GM04504 (cell line): ENCODE measurements around the gene RGCC.

Experiments
- DNase-seq: peaks from one replicate; pipeline ENCODE4 v3.0.0-alpha.2; 2012; ENCODE audit warnings: low read depth

The RGCC gene

DNA sequence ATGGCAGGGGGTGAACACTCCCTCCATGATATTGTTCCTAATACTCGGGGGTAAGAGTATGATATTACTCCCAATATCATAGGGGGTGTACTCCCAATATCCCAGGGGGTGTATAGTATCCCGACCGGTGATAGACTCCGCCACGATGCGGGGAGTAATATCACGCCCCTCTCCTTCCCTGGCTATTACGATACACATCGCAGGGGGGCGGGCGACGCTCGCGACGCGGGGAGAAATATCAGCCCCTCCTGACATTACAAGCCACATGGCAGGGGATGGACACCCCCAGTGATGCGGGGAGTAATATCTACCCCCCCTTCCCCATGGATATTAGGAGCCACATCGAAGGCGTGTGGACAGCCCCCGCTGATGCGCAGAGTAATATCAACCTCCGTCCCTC, 3.2 kb upstream of the RGCC start:
- no peak for DNase-seq

DNA sequence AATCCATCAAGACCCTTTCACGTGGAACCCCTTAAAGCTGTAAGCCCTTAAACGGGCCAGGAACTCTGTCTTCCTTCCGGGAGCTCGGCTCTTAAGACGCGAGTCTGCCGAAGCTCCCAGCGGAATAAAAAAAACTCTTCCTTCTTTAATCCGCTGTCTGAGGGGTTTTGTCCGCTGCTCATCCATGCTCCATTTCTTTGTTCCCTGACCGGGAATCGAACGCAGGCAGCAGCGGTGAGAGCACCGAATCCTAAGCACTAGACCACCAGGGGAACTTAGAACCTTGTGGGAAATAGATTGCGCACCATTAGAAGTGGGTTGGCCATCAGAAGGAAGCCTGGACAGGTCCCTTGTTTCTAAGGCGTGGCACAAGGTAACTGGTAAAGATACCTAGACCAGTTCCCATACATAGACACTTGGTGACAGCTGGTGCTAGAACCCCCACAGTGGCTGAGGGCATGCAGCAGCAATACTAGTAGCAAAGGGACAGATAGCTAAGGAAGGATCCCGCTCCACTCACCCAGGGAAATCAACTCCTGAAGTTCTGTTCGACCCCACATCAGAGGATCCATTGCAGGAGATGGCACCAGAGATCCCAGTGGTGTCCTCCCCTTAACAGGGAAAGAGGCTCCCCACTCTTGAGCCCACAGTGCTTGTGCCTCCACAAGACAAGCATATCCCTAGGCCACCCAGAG, 1.5 kb upstream of the RGCC start:
- no peak for DNase-seq

DNA sequence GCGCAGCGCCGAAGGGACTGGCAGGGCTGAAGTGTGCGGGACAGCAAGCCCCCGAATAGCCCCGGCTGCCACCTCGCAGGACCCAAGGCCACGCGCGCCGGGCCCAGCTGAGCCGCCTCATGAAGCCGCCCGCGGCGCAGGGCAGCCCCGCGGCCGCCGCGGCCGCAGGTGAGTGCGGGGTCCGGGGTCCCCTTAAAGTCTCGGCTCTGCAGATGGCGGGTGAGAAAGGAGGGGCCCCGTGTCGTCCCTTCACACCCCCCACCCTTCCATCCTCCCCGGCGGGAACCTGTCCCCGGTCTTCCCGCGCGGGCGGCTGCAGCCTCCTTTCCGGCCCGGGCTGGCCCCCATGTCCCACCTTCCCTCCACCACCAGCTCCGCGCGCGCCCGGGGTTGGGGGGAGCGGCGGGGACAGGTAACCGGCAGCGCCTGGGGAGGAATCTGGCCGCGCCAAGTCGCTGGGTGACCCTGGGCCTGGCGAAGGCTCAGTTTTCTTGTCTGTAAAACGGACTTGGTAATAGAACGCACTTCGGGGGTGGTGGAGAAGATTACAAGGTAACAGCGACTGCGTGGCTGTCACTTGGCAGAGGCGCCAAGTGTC, 338 bp downstream of the RGCC start:
- no peak for DNase-seq

DNA sequence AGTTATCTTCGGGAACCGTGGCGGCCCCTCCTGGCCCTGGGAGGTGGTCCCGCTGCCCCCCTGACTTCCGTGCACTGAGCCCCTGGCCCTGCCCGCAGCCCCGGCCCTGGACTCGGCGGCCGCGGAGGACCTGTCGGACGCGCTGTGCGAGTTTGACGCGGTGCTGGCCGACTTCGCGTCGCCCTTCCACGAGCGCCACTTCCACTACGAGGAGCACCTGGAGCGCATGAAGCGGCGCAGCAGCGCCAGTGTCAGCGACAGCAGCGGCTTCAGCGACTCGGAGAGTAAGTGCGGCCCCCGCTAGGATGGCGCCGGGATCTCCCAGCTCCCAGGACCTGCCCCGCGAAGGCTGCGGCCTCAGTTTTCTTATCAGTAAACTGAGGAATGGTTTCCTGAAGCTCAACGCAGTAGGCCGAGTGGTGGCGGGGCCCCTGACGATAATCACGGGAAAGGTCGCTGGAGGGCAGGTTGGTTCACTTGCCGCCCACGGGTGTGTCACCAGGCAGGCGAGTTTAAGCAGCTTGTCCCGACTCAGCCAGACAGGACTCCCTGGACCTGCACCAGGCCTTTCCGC, 924 bp downstream of the RGCC start:
- no peak for DNase-seq

DNA sequence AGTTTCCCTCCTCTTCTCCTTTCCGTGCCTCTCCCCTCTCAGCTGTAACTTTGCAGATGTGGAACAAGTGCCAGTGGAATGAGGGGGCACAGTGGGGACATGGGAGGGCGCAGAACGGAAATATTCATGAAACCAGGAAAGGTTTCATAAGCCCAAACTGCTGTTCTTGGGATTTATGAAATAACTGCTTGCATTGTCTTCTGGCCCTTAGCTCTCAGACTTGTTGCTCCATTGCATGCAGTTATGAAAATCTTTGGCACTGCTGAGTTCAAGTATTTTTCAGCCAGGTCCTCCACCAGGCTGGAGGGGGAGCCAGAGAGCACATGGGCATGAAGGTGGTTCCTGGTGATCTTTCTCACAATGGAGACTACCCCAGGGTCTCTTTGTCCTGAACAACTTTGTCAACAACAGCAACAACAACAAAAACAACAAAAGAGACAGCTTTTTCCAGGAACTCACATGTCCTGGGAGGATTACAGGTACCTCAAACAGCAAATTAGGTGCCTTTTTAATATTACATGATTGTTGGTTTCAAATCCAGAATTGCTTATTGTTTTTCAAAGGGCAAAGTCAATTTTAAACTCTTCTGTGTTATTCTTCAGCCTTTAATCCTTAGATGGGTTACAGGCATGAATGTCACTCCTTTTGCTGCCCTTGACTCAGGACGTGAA, 1.5 kb downstream of the RGCC start:
- DNase-seq, result peak; percentile 19

DNA sequence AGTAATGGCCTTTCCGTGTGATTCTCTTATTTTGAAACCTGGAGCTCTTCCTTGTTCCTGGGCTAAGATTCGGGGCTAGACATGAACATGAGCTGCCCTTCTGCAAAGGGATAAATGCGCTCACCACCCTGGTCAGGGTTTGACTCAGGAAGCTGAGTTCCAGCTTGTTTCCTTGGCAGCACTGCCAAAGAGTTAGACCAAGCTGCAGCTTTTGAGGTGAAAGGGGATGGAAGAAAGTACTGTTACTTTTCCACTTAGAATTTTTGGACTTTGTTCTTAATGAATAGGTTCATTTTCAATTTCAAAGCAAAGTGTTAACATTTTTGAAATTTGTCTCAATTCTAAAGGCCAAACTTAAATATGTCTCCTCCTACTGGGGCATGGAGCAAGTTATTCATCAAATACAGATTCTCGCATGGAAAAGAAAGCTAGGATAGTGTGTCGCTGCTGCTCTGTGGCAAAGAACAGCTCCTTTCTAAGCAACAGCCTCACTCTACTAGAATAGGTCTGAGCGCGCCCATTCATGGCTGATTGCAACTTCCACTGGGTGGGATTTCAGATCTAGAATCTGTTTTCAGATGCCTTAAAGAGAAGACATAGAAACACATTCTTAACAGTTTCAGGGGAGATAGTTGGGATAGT, 2.2 kb downstream of the RGCC start:
- no peak for DNase-seq

DNA sequence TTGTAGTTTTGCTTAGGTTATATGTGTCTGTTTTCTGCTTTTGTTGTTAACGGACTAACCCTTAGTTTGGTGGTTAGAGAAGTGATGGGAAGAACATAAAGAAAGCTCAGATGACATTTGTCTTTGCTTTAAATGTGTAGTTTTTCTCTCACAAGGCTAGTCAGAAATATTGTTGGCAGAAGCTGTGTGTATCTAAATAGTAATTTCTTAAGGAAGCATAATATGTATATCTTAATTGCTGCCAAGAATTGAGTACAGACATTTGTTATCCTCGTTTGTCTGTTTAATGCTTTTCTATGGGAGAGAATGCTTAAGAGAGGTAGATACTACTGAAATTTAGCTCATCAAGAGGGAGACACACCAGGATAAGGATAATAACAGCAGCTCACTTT, 2.7 kb downstream of the RGCC start:
- DNase-seq, result no peak

DNA sequence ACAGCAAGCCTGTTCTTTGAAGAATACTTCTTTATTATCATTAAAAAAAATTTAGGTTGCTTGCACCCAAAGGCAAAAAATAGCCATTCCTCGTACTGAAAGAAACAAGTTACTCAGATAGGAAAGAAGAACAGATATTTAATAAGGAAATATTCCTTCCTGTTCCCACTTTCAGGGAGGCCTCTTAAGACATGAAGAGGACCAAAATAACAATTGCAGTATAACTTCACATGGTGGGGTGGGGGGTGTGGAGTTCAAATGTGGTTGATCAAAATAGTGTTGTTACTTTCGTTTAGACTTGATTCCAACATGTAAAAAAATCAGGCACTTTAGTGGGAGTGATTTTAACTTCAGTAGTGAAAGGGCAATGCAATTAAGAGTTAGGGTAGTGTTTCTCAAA, 3.6 kb downstream of the RGCC start:
- no peak for DNase-seq

DNA sequence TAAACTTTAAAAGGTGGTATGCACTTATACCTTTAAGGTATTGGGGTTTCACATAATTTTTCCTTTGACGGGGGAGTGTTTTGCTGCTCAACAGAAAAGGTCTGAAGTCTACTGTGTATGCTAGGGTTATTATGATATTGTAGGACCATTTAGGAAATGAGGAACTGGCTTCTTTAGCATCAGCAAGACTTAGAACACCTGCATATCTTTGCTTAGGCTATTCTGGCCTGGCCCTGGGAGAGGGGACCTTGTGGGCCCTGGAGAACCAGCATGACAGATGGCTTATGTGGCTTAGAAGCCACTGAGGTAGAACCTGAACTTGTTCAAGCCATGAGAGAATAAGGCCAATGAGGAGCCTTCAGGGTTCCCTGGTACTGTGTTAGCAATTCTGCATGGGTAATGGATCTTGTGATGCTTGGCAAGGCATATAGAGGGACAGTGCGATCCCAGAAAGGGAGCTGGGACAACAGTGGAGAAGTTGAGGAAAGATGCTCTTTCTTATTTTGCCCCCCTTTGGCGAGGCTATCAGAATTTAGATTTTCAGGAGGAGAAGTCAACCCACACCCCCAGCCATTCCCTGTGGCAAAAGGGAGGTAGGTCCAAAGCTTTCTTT, 4.3 kb downstream of the RGCC start:
- DNase-seq, result no peak

DNA sequence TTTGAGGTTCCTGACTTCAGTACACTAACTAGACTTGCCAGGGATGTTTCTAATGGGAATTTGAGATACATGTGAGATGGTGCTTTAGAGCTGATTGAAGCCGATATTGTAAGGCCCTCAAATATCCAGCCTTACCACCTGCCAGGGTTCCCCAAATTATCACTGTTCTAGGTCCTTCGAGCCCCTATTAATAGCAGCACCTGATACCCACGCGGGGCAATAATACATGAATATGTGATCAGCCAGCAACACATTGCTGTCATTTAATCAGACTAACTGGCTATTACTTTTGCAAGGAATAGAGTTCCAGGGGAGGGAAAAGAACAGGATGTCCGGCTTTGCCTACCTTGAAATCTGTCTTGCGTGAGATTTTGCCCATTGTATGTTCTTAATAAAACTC, 5.1 kb downstream of the RGCC start:
- no peak for DNase-seq

DNA sequence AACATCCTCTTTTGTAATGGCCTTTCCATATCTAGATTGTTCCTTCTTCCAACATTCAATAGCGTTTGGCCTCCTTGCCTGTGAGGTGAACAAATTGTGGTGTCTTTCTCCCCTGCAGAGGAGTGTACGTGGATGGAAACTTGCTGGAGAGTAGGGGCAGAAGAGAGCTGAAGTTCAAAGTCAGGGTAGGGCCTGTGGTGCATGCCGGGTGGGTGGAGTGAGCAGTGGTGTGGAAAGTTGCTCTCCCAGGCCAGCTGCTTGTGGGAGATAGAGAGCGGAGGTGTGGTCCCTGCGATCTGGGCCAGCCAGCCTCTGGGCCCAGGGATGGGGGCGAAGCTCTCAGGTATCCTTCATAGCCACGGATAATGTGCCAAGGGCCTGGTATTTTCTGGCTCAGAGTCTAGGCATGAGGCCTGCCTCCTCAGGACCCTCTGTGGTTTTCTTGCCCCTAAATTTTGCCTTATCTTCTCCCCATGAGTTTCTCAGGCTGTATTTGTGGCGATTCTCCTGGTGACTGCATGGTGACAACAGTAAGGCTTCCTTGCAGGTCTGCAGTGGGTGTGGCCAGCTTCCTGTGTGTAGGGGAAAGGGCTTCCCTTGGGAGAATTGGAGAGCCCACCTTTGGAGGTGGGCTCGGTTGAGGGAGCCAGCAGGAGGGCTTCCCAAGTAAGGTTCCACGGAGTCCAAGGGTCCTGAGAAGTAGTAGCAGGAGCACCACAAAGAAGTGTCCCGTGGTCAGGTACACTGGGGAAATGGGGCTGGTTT, 6.7 kb downstream of the RGCC start:
- DNase-seq, result no peak

DNA sequence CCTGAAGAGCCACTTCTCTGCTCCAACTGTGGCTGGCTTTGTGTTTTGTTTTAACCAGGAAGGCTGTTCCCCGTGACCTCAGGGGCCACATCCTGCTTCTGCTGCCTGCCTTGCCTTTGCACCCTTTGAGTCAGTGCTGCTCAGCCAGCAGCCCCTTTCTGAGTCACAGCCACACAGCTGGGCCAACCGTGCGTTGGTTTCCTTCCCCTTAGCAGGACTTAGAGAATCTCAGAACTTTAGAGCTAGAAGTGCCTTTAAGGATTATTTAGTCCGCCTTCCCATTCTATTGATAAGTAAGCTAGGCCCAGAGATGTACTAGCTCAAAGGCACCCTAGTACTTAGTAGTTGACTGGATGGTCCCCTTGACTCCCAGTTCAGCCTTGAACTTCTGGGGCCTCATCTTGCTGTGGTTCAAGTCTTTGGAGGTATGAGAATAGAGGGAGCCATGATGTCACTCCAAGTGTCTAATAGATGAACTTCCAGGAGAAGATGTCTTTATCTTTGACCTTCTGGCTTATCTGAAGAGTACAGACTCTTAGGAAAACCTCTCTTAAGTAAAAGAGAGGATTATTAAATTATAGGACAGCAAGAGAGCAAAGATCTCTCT, 8.0 kb downstream of the RGCC start:
- DNase-seq, result peak; percentile 44

DNA sequence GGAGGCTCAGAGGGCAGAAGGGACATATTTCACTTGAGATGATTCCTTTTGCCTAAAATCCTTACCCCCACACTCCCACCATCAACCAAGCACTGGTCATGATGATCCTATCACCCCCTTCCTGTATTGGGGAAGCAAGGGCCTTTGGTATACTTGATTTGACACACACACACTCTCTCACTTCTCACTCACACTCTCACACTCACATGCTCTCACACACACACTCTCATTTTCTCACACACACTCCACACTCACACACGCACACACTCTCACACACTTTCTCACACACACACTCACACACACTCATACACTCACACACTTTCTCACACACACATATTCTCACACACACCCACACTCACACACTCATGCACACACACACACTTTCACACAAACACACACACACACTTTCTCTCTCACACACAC, 8.6 kb downstream of the RGCC start:
- no peak for DNase-seq

DNA sequence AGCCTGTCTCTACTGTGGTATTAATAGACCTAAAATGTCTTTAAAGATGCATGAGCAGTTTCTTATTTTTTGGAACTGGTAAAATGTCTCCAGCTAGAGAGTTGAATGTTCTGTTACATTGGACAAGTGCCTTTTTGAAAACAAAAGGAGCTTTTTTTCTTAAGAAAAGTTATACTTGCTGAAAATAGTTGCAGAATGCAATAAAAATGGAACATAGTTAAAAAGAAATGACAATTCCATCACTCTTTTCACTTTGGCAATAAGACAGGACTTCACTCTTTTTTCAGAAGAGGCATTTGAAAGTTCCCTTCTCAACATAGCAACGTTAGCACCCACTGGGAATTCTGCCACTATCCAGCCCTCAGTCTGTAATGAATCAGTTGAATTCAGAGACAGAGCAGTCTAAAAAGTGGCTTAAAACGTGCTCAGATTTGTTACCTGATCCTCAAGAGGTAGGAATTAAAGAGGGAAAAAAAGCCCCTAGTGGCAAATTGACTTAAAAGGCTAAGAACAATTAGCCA, 10.1 kb downstream of the RGCC start:
- no peak for DNase-seq

DNA sequence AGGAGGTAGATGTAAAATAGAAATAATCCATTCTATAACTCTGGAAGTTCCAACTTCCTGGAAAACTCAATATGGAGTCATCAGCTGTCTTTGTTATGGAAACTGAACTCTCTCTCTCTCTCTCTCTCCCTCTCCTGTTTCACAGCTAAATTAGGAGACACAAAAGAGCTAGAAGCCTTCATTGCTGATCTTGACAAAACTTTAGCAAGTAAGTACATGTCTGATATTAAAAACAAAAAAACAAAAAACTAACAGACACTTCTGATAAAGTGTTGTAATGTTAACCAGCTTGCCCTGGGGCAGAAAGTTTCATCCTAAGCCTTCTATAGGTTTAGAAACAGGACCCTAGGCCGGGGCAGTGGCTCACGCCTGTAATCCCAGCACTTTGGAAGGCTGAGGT, 11.3 kb downstream of the RGCC start:
- no peak for DNase-seq

DNA sequence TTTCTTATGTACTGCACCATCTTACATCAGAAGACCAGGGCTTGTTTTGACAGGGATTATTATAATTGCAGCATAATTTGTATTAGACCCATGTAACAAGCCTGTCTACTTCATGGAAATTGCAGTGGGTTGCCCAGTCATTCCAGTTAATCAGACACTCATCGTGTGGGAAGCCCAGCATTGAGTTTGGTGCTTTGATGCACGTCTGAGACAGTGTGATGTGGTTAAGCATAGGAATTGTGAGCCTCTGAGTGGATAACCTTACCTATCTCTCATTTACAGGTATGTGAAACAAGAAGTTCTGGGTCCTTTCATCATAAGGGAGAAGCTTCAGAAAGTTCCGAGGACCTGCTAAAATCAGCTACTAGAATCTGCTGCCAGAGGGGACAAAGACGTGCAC, 12.8 kb downstream of the RGCC start:
- DNase-seq, result no peak

DNA sequence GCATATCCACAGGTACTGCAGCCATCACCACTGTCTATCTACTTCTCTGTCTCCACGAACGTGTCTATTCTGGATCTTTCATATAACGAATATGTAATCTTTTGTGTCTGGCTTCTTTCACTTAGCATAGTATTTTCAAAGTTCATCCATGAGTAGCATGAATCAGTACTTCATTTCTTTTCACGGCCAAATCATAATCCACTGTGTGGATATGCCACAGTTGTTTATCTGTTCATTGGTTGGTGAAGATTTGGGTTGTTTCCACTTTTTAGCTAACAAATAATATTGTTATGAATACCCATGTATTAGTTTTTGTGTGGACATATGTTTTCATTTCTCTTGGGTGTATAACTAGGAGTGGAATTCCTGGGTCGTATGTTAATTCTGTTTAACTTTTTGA, 14.4 kb downstream of the RGCC start:
- DNase-seq, result no peak

DNA sequence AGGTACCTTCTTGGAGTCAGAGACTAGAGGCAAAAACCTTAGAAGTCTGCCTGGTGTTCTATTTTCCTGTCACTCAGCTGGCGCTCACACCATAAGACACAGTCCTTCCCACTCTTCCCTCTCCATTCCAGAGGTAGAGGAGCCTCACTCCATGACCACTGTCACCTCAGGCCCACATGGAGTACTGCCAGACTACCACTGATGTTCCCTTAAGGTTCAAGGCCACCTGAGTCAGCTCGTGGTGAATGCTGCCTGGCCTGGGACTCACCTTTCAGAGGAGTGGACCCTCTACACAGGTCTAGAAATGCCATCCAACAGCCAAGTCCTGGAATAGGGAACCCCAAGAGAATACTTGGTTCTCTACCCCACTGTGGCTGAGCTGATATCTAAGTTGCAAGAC, 29.9 kb downstream of the RGCC start:
- no peak for DNase-seq

DNA sequence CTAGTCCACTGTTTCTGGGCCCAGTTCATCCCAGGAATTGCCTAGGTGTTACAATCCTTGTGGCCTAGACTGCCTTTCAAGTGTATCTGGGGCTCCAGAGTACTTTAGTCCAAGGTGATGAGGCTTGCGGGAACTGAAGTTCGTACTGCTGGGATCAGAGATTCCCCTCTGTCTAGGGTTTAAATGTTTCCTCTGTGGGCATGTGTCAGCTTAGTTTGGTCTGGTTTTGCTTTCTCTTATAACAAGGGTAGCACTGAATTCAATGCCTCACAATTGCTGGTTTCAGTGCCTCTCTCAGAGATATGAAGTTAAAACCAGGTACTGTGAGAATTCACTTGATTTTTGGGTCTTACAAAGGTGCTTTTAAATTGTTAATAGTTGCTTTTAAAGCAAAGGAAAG, 30.8 kb downstream of the RGCC start:
- no peak for DNase-seq

DNA sequence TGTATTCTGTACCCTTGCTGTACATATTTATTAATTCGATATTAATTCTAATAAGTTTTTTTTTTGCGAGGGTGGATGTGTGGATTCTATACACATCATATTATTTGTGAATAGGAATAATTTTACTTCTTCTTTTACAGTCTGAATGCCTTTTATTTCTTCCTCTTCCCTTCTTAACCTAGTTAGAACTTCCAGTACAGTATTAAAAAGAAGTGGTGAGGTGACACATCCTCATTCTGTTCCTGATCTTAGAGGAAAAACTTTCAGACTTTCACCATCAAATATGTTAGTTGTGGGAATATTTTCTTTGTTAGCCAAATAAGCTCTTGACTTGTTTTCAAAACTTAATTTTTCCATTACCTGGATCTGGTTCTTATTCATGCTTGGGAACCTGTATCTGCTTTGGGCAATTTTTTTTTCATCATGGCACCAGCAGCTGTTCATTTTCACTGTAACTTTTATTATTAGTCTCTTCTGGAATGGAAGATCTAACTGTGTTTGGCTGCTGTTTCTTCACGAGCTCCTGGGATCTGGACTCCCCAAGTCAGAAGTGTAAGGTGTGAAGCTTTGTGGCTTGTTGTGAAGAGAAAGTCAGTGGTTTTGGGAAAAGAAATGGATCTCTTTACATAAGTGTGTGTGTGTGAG, 33.1 kb downstream of the RGCC start:
- no peak for DNase-seq
